GM12892 (cell line): Measurements from ENCODE around the gene CCDC30.

Experiments
- POLR2A ChIP-seq: IDR thresholded peaks from 2 replicates; pipeline ENCODE4 v1.6.1; 2011; ENCODE audit warnings: low read depth, low read length, control low read depth
- POLR2AphosphoS5 ChIP-seq: IDR thresholded peaks from 2 replicates; pipeline ENCODE4 v1.6.1; 2011; ENCODE audit warnings: low read depth, low read length, control low read depth
- TAF1 ChIP-seq: IDR thresholded peaks from 2 replicates; pipeline ENCODE4 v1.6.1; 2011; ENCODE audit warnings: low read depth, mild to moderate bottlenecking, control low read depth, low read length, borderline replicate concordance

DNA sequence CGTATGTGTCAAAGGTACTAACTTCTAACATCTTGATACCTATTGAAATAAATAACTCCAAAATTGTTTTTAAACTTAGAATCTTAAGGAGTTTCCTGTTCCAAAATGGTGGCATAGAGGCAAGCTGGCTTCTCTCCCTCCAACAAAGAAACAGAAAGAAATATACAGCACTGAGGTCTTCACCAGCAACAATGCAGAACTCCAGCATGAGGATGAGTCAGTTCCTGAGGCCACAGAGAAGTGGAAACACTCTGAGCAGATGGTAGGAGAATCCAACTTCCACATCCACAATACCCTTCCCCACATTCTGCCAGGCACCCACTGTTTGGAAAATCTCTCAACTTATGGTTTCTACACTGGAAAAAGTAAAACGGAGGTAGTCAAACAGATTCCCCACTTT lies 183.0 kb downstream of the CCDC30 start:
- no peak for TF ChIP-seq POLR2A
- TF ChIP-seq TAF1, result no peak
- no peak for TF ChIP-seq POLR2AphosphoS5
